OCI-LY7 (cell line): ENCODE results near the gene CASP10. TPM values are rescaled to one million over a fixed set of nuclear protein-coding genes. Genes with fewer than 3 reads are reported as not detected.
"Not testable (repeated sequence)": the region's sequence is repeated elsewhere in the genome, so short reads cannot be mapped to it uniquely, and the experiment has no call there.

Experiments used
- BruUV-seq: library from RNA; stranded (reverse); fragments of 400-500 nt; replicated peaks from 2 replicates; lab custom pipeline; 2021; lab: Mats Ljungman, UMichigan
- CTCF ChIA-PET: fragments of 300-600 bp; sonication (Branson Sonifier 250); formaldehyde crosslinking; loops from one replicate; lab custom pipeline; 2022; ENCODE audit warnings: antibody characterized with exemption; ENCODE audit not compliant: unreplicated experiment; lab: Charles Lee
- POLR2A ChIA-PET: fragments of 300-600 bp; sonication (Branson Sonifier 250); formaldehyde crosslinking; loops from one replicate; lab custom pipeline; 2022; ENCODE audit warnings: antibody characterized with exemption; lab: Charles Lee
- DNase-seq: peaks from one replicate; pipeline ENCODE4 v3.0.0-alpha.2; 2015; ENCODE audit warnings: low spot score
- H2AFZ ChIP-seq: fragments of 200-600 bp; sonication (generic), shearing (Covaris generic); 2 replicates; pipeline ENCODE4 v1.6.1; 2014; ENCODE audit warnings: mild to moderate bottlenecking, antibody characterized with exemption, low read length, moderate library complexity
- H3K27ac ChIP-seq: fragments of 200-600 bp; sonication (generic); 2 replicates; pipeline ENCODE4 v1.5.1; 2014; ENCODE audit warnings: mixed run types, low read depth, mild to moderate bottlenecking, moderate library complexity, low read length, inconsistent platforms; ENCODE audit not compliant: poor library complexity, severe bottlenecking
- H3K36me3 ChIP-seq: fragments of 200-600 bp; sonication (generic); 2 replicates; pipeline ENCODE4 v1.6.1; 2014; ENCODE audit warnings: mild to moderate bottlenecking, antibody characterized with exemption, low read length, moderate library complexity, mixed read lengths; ENCODE audit not compliant: insufficient read depth
- H3K4me1 ChIP-seq: fragments of 200-600 bp; sonication (generic); 2 replicates; pipeline ENCODE4 v1.5.1; 2014; ENCODE audit warnings: mild to moderate bottlenecking, low read length; ENCODE audit not compliant: insufficient read depth, poor library complexity, severe bottlenecking
- H3K4me2 ChIP-seq: fragments of 200-600 bp; sonication (generic); 2 replicates; pipeline ENCODE4 v1.6.1; 2014; ENCODE audit warnings: mild to moderate bottlenecking, low read length
- H3K4me3 ChIP-seq: fragments of 200-600 bp; sonication (generic); 2 replicates; pipeline ENCODE4 v1.5.1; 2014; ENCODE audit warnings: mild to moderate bottlenecking, low read depth, low read length; ENCODE audit not compliant: poor library complexity, severe bottlenecking
- H3K79me2 ChIP-seq: fragments of 200-600 bp; sonication (generic); 2 replicates; pipeline ENCODE4 v1.6.1; 2016; ENCODE audit warnings: low read depth, mild to moderate bottlenecking, low read length, moderate library complexity, mixed read lengths; ENCODE audit not compliant: insufficient read depth
- H3K9me2 ChIP-seq: fragments of 200-600 bp; sonication (generic); 2 replicates; pipeline ENCODE4 v1.6.1; 2016; ENCODE audit warnings: mild to moderate bottlenecking, low read length, mixed read lengths; ENCODE audit not compliant: insufficient read depth
- H3K9me3 ChIP-seq: fragments of 200-600 bp; sonication (generic); 2 replicates; pipeline ENCODE4 v1.6.1; 2014; ENCODE audit warnings: mild to moderate bottlenecking, mixed run types, low read length, mixed read lengths
- H4K20me1 ChIP-seq: fragments of 200-600 bp; sonication (generic); 2 replicates; pipeline ENCODE4 v1.6.1; 2014; ENCODE audit warnings: mild to moderate bottlenecking, antibody characterized with exemption, low read length, moderate library complexity, mixed read lengths; ENCODE audit not compliant: insufficient read depth
- EZH2phosphoT487 ChIP-seq: fragments of 200-600 bp; sonication (generic); IDR thresholded peaks from 2 replicates; pipeline ENCODE4 v1.6.1; 2018; ENCODE audit warnings: low read depth, borderline replicate concordance, mild to moderate bottlenecking, mixed run types, antibody characterized with exemption, low read length, moderate library complexity, mixed read lengths
- intact Hi-C: fragments of 100-400 bp; cut with micrococcal nuclease; formaldehyde crosslinking; loops from one replicate; pipeline ENCODE4 v1.10.0; 2022; ENCODE audit not compliant: unreplicated experiment
- total RNA-seq, 2 experiments: library from RNA; depleted of rRNA in 1 of 2; stranded (reverse); fragments of >200 nt in 1 of 2; shearing (Covaris generic) in 1 of 2; gene quantifications; 2 replicates each; pipeline ENCODE4 v1.2.3, GENCODE V29; 2014 to 2022
- TF ChIP-seq, protein P1 (sequence below): fragments of 200-600 bp; sonication (generic); conservative IDR thresholded peaks from 2 replicates; pipeline ENCODE4 v1.5.1; 2014; ENCODE audit warnings: mild to moderate bottlenecking, antibody characterized with exemption, low read length, moderate library complexity, mixed read lengths

CASP10 gene
- total RNA-seq, 2 experiments from 2014 or later = 0.51 to 1.2 TPM

DNA sequence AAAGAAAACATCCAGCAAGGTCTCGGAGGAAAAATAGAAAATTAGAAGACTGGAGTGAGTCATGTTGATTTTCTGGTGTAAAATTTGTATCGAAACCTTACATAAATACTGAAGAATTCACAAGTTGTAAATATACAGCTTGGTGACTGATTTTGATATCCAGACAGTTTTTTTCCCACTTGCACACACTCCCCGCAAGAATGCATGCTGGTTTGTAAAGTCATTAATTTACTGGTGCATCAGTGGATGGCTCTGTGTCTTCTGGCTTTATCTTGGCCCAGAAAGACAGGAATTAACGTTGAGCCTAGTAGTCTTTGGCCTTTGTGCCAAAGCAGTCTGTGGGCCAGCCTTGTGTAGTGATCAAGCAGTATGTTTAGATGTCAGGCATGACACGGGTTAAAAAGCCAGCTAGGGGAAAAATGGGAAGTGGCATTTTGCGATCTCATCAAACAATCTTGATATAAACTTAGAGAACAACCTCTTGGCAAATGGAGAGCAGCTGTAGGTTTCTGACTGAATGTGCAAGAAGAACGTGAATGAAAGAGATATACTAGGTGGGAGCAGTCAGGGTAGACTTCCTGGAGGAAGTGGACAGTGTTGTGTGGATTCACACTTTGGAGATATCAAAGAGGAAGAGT lies 54.7 kb downstream of the CASP10 start:
- Histone ChIP-seq H3K4me3 (no peak overlapping the region), H3K27ac (no peak overlapping the region), H3K36me3 (peaks cover 49% of the 10 kb centered on the region), H3K4me2 (no peak overlapping the region), H3K79me2 (peaks cover 43% of the 10 kb centered on the region), H2AFZ (no peak overlapping the region), H3K4me1 (peaks cover 19% of the 10 kb centered on the region), H3K9me2 (no peaks in the 10 kb centered on the region), H4K20me1 (peaks cover 14% of the 10 kb centered on the region; the same call in 1 of the 2 replicates), H3K9me3 (peaks cover 17% of the 10 kb centered on the region)
- ChIA-PET POLR2A (interaction anchor here (0.6 to 1.1 kb wide), 2 partner anchors 285 to 423 kb away, joined by 4 to 8 read pairs; no protein-coding TSS in a partner anchor), CTCF (interaction anchor here (1.2 kb wide), 1 partner anchor 126 kb away, joined by 3 read pairs; no protein-coding TSS in a partner anchor)
- intact Hi-C loops = loop anchor here (5.0 kb wide), 1 partner anchor 940 kb away; no protein-coding TSS in a partner anchor
- no TSS peak for BruUV-seq
- TF ChIP-seq, protein P1, sequence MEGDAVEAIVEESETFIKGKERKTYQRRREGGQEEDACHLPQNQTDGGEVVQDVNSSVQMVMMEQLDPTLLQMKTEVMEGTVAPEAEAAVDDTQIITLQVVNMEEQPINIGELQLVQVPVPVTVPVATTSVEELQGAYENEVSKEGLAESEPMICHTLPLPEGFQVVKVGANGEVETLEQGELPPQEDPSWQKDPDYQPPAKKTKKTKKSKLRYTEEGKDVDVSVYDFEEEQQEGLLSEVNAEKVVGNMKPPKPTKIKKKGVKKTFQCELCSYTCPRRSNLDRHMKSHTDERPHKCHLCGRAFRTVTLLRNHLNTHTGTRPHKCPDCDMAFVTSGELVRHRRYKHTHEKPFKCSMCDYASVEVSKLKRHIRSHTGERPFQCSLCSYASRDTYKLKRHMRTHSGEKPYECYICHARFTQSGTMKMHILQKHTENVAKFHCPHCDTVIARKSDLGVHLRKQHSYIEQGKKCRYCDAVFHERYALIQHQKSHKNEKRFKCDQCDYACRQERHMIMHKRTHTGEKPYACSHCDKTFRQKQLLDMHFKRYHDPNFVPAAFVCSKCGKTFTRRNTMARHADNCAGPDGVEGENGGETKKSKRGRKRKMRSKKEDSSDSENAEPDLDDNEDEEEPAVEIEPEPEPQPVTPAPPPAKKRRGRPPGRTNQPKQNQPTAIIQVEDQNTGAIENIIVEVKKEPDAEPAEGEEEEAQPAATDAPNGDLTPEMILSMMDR = no peak
- no peak for TF ChIP-seq EZH2phosphoT487
- DNase-seq = no peak

DNA sequence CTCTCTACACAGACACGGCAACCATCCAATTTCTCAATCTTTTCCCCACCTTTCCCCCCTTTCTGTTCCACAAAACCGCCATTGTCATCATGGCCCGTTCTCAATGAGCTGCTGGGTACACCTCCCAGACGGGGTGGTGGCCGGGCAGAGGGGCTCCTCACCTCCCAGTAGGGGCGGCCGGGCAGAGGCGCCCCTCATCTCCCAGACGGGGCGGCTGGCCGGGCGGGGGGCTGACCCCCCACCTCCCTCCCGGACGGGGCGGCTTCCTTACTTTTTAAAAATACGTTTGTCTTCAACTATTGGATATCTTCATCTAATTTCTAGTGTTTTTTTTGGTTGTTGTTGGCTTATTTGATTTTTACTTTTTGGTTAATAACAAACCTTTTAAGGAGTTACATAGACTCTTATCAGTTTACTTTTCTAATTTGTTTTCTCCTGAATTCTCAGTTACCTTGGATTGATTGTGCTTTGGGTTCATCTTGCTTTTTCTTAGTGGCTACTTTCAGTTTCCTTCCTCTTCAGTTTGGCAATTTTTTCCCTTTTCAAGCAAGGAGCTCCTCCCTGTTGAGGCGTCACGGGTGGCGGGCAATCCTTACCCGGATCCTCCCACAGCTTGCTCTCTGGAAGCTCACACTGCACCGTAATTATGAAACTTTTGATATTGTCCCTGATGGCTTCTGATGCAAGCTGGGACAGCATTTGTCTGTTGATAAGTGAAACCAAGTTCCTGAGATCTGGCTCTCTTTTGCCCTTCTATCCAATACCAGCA lies 56.4 kb downstream of the CASP10 start:
- Histone ChIP-seq H4K20me1 (peaks cover 14% of the 10 kb centered on the region; the same call in 1 of the 2 replicates), H3K79me2 (peaks cover 35% of the 10 kb centered on the region), H3K4me1 (peaks cover 15% of the 10 kb centered on the region), H3K9me3 (peaks cover 17% of the 10 kb centered on the region), H3K36me3 (peaks cover 49% of the 10 kb centered on the region)
- CTCF ChIA-PET, BruUV-seq, H3K4me2 ChIP-seq, DNase-seq, H3K4me3 ChIP-seq, H2AFZ ChIP-seq, POLR2A ChIA-PET, H3K27ac ChIP-seq, H3K9me2 ChIP-seq: not testable (repeated sequence)
- intact Hi-C loops = loop anchor here (5.0 kb wide), 1 partner anchor 938 kb away; no protein-coding TSS in a partner anchor

DNA sequence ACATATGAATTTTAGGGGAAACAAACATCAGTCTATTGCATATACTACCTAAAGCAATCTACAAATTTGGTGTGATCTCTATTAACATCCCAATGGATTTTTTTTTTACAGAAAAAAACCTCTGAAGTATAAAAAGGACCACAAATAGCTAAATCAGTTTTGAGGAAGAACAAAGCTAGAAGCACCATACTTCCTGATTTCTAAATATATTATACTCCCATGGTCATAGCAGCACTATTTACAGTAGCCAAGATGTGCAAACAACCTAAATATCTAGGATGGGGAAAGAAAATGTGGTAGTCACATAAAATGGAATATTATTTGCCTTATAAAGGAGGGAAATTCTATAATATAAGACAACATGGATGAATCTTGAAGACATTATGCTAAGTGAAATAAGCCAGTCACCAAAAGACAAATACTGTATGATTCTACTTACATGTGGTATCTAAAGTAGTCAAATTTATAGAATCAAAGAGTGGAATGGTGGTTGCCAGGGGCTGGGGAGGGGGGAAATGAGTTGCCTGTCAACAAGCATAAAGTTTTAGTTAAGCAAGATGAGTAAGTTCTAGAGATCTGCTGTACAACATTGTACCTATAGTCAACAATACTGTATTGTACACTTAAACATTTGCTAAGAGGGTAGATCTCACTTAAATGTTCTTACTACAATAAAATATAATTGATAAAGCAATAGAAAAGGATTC lies 59.8 kb downstream of the CASP10 start:
- TF ChIP-seq EZH2phosphoT487 = no peak
- TF ChIP-seq, protein P1 = no peak
- BruUV-seq = no TSS peak
- Histone ChIP-seq H3K9me3 (peaks cover 17% of the 10 kb centered on the region), H3K4me3 (no peak overlapping the region), H3K27ac (no peak overlapping the region), H3K4me2 (no peak overlapping the region), H3K9me2 (no peaks in the 10 kb centered on the region), H3K4me1 (no peaks in the 10 kb centered on the region), H3K36me3 (peaks cover 40% of the 10 kb centered on the region), H3K79me2 (peaks cover 4% of the 10 kb centered on the region; the same call in 1 of the 2 replicates), H2AFZ (no peak overlapping the region), H4K20me1 (no peaks in the 10 kb centered on the region)
- intact Hi-C loops = no loop called here
- no peak for DNase-seq
- ChIA-PET CTCF (no interaction called here), POLR2A (interaction anchor here (0.7 to 1.4 kb wide), 5 partner anchors 9 to 472 kb away, joined by 3 to 7 read pairs (median 5); no protein-coding TSS in a partner anchor)
